ENCODE results near the gene KRT74. TPM values are rescaled to one million over a fixed set of nuclear protein-coding genes. Genes with fewer than 3 reads are reported as not detected.

KRT74 gene
- total and polyA plus RNA-seq, 10 donors = not detected

- DNase-seq = no peak
- Histone ChIP-seq H3K4me1 (peaks cover 0 to 10% (median 1%) of the 10 kb centered on the region in 6 donors), H3K27ac (no peak overlapping the region), H3K27me3 (replicated peaks in 1 of 7) (peaks cover 0 to 23% (median 0%) of the 10 kb centered on the region in 7 donors), H3K9me3 (peaks cover 0 to under 1% (median 0%) of the 10 kb centered on the region in 8 donors), H3K36me3 (no peaks in the 10 kb centered on the region), H3K4me3 (no peak overlapping the region)
- no peak for TF ChIP-seq POLR2AphosphoS5 (IDR thresholded peaks at IDR 0.05)
- intact Hi-C loops (cut with DNase I; ENCODE audit: low total_unique reads) = no loop called here
- whole genome bisulfite sequencing, 5 donors = 82 to 95% (median 86%) methylated on average over 7 of the region's 7 CpGs
These were observed 43.8 kb upstream of the KRT74 start for GRCh38 chr12:52617403-52617785.

GRCh38 chr12:52616680-52617402 is 43.2 kb upstream of the KRT74 start:
- peaks cover 0 to 10% (median 1%) of the 10 kb centered on the region in 6 donors for H3K4me1 ChIP-seq
- H3K36me3 ChIP-seq = no peaks in the 10 kb centered on the region
- H3K9me3 ChIP-seq = no peaks in the 10 kb centered on the region
- no peak overlapping the region for H3K4me3 ChIP-seq
- no peak for TF ChIP-seq POLR2A (IDR thresholded peaks at IDR 0.05)
- TF ChIP-seq POLR2AphosphoS5 (IDR thresholded peaks at IDR 0.05) = no peak
- no peak for TF ChIP-seq CTCF (IDR thresholded peaks at IDR 0.05 in 8 of 11, conservative IDR thresholded peaks at IDR 0.05 in 3 of 11)
- DNase-seq = no peak
- no peak overlapping the region for H3K27ac ChIP-seq
- peaks cover 0 to 23% (median 0%) of the 10 kb centered on the region in 7 donors for H3K27me3 ChIP-seq (replicated peaks in 1 of 7)
- intact Hi-C loops (cut with DNase I; ENCODE audit: low total_unique reads) = no loop called here
- 85 to 91% (median 88%) methylated on average over 10 of the region's 10 CpGs for WGBS, 5 donors

- peaks cover 0 to 28% (median 0%) of the 10 kb centered on the region in 7 donors for H3K27me3 ChIP-seq (replicated peaks in 1 of 7)
- no peaks in the 10 kb centered on the region for H3K36me3 ChIP-seq
- no peaks in the 10 kb centered on the region for H3K9me3 ChIP-seq
- 80 to 91% (median 83%) methylated on average over 9 of the region's 9 CpGs for WGBS, 5 donors
- TF ChIP-seq CTCF (IDR thresholded peaks at IDR 0.05 in 8 of 11, conservative IDR thresholded peaks at IDR 0.05 in 3 of 11) = no peak
- no peak for TF ChIP-seq POLR2AphosphoS5 (IDR thresholded peaks at IDR 0.05)
- no peak for TF ChIP-seq POLR2A (IDR thresholded peaks at IDR 0.05)
- no peak overlapping the region for H3K27ac ChIP-seq
- intact Hi-C loops (cut with DNase I; ENCODE audit: low total_unique reads) = no loop called here
- H3K4me1 ChIP-seq = peaks cover 0 to 10% (median 1%) of the 10 kb centered on the region in 6 donors
- no peak for DNase-seq
- no peak overlapping the region for H3K4me3 ChIP-seq
These were observed 42.3 kb upstream of the KRT74 start for GRCh38 chr12:52615912-52616311.

- DNase-seq = no peak
- Histone ChIP-seq H3K27ac (no peak overlapping the region), H3K4me1 (peaks cover 0 to 10% (median 1%) of the 10 kb centered on the region in 6 donors), H3K4me3 (no peak overlapping the region), H3K36me3 (no peaks in the 10 kb centered on the region), H3K27me3 (replicated peaks in 1 of 7) (peaks cover 0 to 29% (median 0%) of the 10 kb centered on the region in 7 donors), H3K9me3 (no peaks in the 10 kb centered on the region)
- 24 to 35% (median 30%) methylated on average over 6 of the region's 6 CpGs for WGBS, 5 donors
- intact Hi-C loops (cut with DNase I; ENCODE audit: low total_unique reads) = no loop called here
- TF ChIP-seq POLR2A (IDR thresholded peaks at IDR 0.05) (no peak), POLR2AphosphoS5 (IDR thresholded peaks at IDR 0.05) (no peak), CTCF (IDR thresholded peaks at IDR 0.05 in 8 of 11, conservative IDR thresholded peaks at IDR 0.05 in 3 of 11) (no peak)
These were observed 41.7 kb upstream of the KRT74 start for GRCh38 chr12:52615208-52615868.
